ENCODE data around the gene PTH2.
A peak's percentile ranks its signal among the peaks of the same experiment; 100 is the strongest.

PTH2 gene

DNA sequence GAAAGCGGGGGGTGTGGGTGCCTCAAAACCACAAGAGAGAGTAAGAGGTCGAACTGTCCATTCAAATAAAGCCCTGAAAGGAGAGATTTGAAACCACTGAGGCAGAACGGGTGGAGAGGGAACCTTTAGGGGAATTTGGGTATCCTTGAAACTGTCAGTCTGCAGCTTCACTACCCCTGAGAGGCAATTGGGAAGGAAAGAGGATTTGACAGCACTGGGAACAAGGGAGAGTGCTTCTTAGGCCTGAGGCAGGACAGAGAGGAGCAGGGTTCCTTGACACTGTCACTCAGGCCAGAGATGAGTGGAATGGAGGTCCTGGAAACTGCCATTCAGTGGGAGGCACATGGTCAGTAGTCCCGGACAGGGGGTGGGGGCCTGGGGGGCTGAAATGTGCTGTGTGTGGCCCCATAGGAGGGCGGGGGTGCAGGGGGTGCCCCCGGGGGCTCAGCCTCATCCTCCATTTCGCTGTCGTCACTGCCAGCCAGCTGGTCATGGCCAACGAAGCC lies 7.0 kb upstream of the PTH2 start:
- H3K27ac ChIP-seq (ENCODE audit: low read length), result no peak overlapping the region
- H3K27me3 ChIP-seq (ENCODE audit: control insufficient read depth in 1 of 2, insufficient read depth in 2 of 2, low read length in 2 of 2), result peaks cover 82 to 87% of the 10 kb centered on the region in 2 donors
- H3K4me3 ChIP-seq (ENCODE audit: low read length in 2 of 2), result no peak overlapping the region
- no peaks in the 10 kb centered on the region for H3K36me3 ChIP-seq (ENCODE audit: control insufficient read depth in 2 of 2, insufficient read depth in 2 of 2, low read length in 2 of 2)
- H3K9me3 ChIP-seq (ENCODE audit: control insufficient read depth in 2 of 2, low read length in 2 of 2), result no peaks in the 10 kb centered on the region
- H3K4me1 ChIP-seq (ENCODE audit: control insufficient read depth, insufficient read depth, low read length), result peaks cover 9% of the 10 kb centered on the region
- no peak overlapping the region for H3K9ac ChIP-seq (ENCODE audit: low read length in 2 of 2)

DNA sequence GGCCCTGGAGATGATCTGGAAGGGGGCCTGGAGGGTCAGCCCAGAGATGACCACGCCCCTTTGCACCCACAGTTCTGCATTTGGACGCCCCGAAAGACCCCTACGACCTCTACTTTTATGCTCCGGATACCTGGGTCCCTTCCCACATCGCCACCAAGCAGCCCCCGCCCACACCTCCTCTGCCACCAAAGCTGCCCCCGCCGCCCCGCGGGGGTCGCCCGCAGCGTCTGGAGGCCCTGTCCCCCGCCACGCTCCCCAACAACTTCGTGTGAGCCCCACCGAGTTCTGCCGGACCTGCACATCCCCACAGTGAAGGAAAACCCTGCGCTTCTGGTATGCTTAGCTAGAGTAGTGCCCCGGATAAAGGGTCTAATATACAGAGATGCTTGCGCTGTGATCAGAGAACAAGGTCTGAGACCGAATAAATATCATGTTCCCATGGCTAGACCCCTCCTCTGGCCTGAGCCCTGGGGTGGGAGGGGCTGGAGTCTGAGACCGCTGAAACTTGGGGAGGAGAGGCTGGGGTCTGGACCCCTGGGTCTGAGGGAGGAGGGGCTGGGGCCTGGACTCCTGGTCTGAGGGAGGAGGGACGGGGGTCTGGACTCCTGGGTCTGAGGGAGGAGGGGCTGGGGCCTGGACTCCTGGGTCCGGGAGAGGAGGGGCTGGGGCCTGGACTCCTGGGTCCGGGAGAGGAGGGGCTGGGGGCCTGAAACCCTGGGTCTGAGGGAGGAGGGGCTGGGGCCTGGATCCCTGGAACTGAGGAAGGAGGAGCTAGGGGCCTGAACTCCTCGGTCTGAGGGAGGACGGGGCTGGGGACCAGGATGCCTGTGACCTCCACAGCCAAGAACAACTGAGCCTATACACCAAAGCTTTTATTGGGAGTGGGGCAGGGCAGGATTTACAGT lies 5.6 kb upstream of the PTH2 start:
- H3K9me3 ChIP-seq (ENCODE audit: control insufficient read depth in 2 of 2, low read length in 2 of 2), result no peaks in the 10 kb centered on the region
- H3K4me3 ChIP-seq (ENCODE audit: low read length in 2 of 2), result no peak overlapping the region
- peaks cover 80% of the 10 kb centered on the region in 2 donors for H3K27me3 ChIP-seq (ENCODE audit: control insufficient read depth in 1 of 2, insufficient read depth in 2 of 2, low read length in 2 of 2)
- no peaks in the 10 kb centered on the region for H3K36me3 ChIP-seq (ENCODE audit: control insufficient read depth in 2 of 2, insufficient read depth in 2 of 2, low read length in 2 of 2)
- peaks cover 10% of the 10 kb centered on the region for H3K4me1 ChIP-seq (ENCODE audit: control insufficient read depth, insufficient read depth, low read length)
- H3K27ac ChIP-seq (ENCODE audit: low read length), result no peak overlapping the region
- H3K9ac ChIP-seq (ENCODE audit: low read length in 2 of 2), result no peak overlapping the region

- H3K4me3 ChIP-seq (ENCODE audit: low read length in 2 of 2), result peak overlapping the region in 1 of 2 donors; percentile 47
- H3K27ac ChIP-seq (ENCODE audit: low read length), result no peak overlapping the region
- H3K27me3 ChIP-seq (ENCODE audit: control insufficient read depth in 1 of 2, insufficient read depth in 2 of 2, low read length in 2 of 2), result peaks cover 79 to 80% of the 10 kb centered on the region in 2 donors
These were observed 4.8 kb upstream of the PTH2 start for GRCh38 chr19:49427855-49428546.

GRCh38 chr19:49427339-49427738 lies 4.1 kb upstream of the PTH2 start:
- H3K27ac ChIP-seq (ENCODE audit: low read length), result no peak overlapping the region
- H3K9ac ChIP-seq (ENCODE audit: low read length in 2 of 2), result no peak overlapping the region
- peaks cover 80% of the 10 kb centered on the region in 2 donors for H3K27me3 ChIP-seq (ENCODE audit: control insufficient read depth in 1 of 2, insufficient read depth in 2 of 2, low read length in 2 of 2)
- no peak overlapping the region for H3K4me3 ChIP-seq (ENCODE audit: low read length in 2 of 2)
- H3K9me3 ChIP-seq (ENCODE audit: control insufficient read depth in 2 of 2, low read length in 2 of 2), result no peaks in the 10 kb centered on the region
- no peaks in the 10 kb centered on the region for H3K36me3 ChIP-seq (ENCODE audit: control insufficient read depth in 2 of 2, insufficient read depth in 2 of 2, low read length in 2 of 2)
- H3K4me1 ChIP-seq (ENCODE audit: control insufficient read depth, insufficient read depth, low read length), result peaks cover 21% of the 10 kb centered on the region

More at GRCh38 chr19:49427855-49428546, 4.8 kb upstream of the PTH2 start:
- Histone ChIP-seq H3K4me1 (ENCODE audit: control insufficient read depth, insufficient read depth, low read length) (peaks cover 15% of the 10 kb centered on the region), H3K9ac (ENCODE audit: low read length in 2 of 2) (no peak overlapping the region), H3K36me3 (ENCODE audit: control insufficient read depth in 2 of 2, insufficient read depth in 2 of 2, low read length in 2 of 2) (no peaks in the 10 kb centered on the region), H3K9me3 (ENCODE audit: control insufficient read depth in 2 of 2, low read length in 2 of 2) (no peaks in the 10 kb centered on the region)

DNA sequence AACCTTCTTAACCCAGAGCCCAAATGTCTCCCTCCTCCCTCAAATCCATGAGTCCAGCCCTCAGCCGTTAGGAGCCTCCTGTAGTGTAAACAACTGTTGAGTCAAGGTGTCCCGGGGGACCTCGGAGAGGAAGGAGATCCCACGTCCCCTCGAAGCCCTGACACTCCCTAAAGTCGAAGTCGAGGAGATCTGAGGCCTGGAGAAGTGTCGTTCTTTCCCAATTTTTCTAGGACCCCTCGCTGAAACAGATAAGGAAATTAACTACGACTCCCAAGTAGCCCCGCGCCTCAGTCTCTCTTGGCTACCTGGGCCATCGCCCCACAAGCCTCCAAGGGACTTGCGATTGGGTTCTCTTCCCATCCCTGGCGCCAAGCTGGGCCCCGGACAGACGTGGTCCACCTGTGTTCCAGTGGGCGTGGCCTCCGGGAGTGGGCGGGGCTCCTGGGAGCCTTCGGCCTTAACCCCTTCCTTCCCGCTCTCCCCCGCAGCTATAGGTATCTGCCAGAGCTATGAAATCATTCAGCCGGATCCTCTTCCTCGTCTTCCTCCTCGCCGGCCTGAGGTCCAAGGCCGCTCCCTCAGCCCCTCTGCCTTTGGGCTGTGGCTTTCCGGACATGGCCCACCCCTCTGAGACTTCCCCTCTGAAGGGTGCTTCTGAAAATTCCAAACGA lies 2.8 kb upstream of the PTH2 start:
- Histone ChIP-seq H3K27ac (ENCODE audit: low read length) (no peak overlapping the region), H3K9me3 (ENCODE audit: control insufficient read depth in 2 of 2, low read length in 2 of 2) (no peaks in the 10 kb centered on the region), H3K4me1 (ENCODE audit: control insufficient read depth, insufficient read depth, low read length) (peaks cover 26% of the 10 kb centered on the region), H3K36me3 (ENCODE audit: control insufficient read depth in 2 of 2, insufficient read depth in 2 of 2, low read length in 2 of 2) (no peaks in the 10 kb centered on the region), H3K9ac (ENCODE audit: low read length in 2 of 2) (no peak overlapping the region), H3K27me3 (ENCODE audit: control insufficient read depth in 1 of 2, insufficient read depth in 2 of 2, low read length in 2 of 2) (peaks cover 79 to 81% of the 10 kb centered on the region in 2 donors), H3K4me3 (ENCODE audit: low read length in 2 of 2) (no peak overlapping the region)

DNA sequence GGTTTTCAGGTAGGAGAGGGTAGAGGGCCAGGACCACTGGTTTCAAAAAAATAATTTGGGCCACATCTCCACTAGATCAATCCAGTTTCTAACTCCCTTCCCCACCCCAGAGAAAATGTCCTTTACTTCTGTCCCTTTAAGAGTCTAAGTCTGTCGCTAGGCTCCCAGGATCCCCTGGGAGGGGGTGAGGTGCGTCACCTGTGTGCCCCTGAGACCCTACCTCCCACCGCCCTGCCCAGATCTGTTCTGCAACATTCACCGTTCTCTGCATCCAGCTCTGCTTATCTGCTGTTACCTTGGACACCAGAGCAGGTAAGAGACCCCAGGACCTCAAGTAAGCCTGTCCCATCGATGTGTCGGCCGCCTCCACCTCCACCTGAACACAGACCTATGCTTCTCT lies 1.9 kb upstream of the PTH2 start, which contains the start of gene GFY:
GFY (plus strand) TSS at position 211 of the 400 bp plus-strand sequence. CDS start 1,043 bp downstream, outside the sequence.
- Histone ChIP-seq H3K27ac (ENCODE audit: low read length) (no peak within 1 kb of the TSS), H3K27me3 (ENCODE audit: control insufficient read depth in 1 of 2, insufficient read depth in 2 of 2, low read length in 2 of 2) (peaks cover 79 to 80% of the 10 kb centered on the region in 2 donors), H3K9me3 (ENCODE audit: control insufficient read depth in 2 of 2, low read length in 2 of 2) (no peaks in the 10 kb centered on the region), H3K9ac (ENCODE audit: low read length in 2 of 2) (no peak within 1 kb of the TSS), H3K4me1 (ENCODE audit: control insufficient read depth, insufficient read depth, low read length) (peaks cover 26% of the 10 kb centered on the region), H3K36me3 (ENCODE audit: control insufficient read depth in 2 of 2, insufficient read depth in 2 of 2, low read length in 2 of 2) (no peaks in the 10 kb centered on the region), H3K4me3 (ENCODE audit: low read length in 2 of 2) (no peak within 1 kb of the TSS)

DNA sequence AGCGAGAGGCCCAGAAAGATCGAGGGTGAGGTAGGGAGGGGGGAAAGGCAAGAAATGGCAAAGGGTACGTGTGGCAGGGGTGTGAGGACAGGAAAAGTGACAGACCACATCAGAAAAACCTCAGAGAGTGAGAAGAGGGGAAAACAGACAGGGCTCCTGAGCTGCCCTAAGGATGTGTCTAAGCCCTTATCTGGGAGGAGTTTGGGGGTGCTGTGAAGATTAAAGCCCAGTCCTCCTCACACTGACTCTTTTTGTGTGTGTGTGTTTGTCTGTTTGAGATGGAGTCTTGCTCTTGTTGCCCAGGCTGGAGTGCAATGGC lies 703 bp upstream of the PTH2 start:
- Histone ChIP-seq H3K9ac (ENCODE audit: low read length in 2 of 2) (no peak overlapping the region), H3K4me1 (ENCODE audit: control insufficient read depth, insufficient read depth, low read length) (peaks cover 26% of the 10 kb centered on the region), H3K9me3 (ENCODE audit: control insufficient read depth in 2 of 2, low read length in 2 of 2) (no peaks in the 10 kb centered on the region), H3K27me3 (ENCODE audit: control insufficient read depth in 1 of 2, insufficient read depth in 2 of 2, low read length in 2 of 2) (peaks cover 82 to 83% of the 10 kb centered on the region in 2 donors), H3K4me3 (ENCODE audit: low read length in 2 of 2) (no peak overlapping the region), H3K27ac (ENCODE audit: low read length) (no peak overlapping the region), H3K36me3 (ENCODE audit: control insufficient read depth in 2 of 2, insufficient read depth in 2 of 2, low read length in 2 of 2) (no peaks in the 10 kb centered on the region)

DNA sequence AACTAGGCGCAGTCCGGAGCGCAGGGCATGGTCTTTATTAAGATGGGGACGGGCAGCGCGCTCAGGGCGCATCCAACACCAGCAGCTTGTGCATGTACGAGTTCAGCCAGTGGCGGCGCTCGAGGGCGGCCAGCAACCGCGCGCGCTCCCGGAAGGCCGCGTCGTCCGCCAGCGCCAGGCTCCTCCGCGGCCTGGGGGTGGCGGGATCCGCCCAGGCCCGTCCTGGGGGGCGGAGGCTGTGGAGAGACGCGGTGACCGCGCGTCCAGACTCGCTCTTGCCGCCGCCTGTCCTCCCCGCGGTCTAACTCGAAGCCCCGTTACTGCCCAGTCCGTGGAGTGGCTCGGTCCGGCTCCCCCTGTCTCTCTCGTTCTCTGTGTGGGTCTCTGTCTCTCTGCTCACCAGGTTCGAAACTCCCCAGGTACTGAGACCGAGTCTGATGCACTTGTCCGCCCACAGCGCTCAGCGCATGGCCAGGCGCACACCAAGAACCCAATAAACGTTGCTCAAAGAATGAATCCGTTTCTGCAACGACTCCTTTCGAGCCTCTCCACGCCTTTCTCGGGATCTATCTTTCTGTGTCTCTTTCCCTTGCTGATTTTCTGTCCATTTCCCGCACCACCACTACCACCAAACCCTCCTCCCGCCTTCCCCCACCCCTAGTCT lies 702 bp downstream of the PTH2 start:
- Histone ChIP-seq H3K27me3 (ENCODE audit: control insufficient read depth in 1 of 2, insufficient read depth in 2 of 2, low read length in 2 of 2) (peaks cover 76 to 78% of the 10 kb centered on the region in 2 donors), H3K9me3 (ENCODE audit: control insufficient read depth in 2 of 2, low read length in 2 of 2) (no peaks in the 10 kb centered on the region), H3K9ac (ENCODE audit: low read length in 2 of 2) (no peak overlapping the region), H3K27ac (ENCODE audit: low read length) (no peak overlapping the region), H3K4me1 (ENCODE audit: control insufficient read depth, insufficient read depth, low read length) (peaks cover 17% of the 10 kb centered on the region), H3K4me3 (ENCODE audit: low read length in 2 of 2) (peak overlapping the region; percentile 31 to 54), H3K36me3 (ENCODE audit: control insufficient read depth in 2 of 2, insufficient read depth in 2 of 2, low read length in 2 of 2) (no peaks in the 10 kb centered on the region)

DNA sequence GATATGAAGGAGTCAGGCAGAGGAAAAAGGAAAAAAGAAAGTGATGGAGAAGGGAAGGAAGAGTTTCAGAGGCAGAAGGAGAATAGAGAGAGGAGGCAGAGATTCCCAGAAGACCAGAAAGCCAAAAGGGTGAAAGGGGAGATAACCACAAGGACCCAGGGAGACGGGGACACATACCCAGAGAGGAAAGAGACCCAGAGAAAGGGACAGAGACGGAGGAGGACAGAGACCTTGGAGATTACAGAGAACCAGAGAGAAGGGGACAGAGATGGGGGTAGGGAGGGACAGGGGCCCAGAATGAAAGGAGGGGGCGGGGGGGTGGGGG lies 1.4 kb downstream of the PTH2 start:
- Histone ChIP-seq H3K9ac (ENCODE audit: low read length in 2 of 2) (no peak overlapping the region), H3K27me3 (ENCODE audit: control insufficient read depth in 1 of 2, insufficient read depth in 2 of 2, low read length in 2 of 2) (peaks cover 74 to 76% of the 10 kb centered on the region in 2 donors), H3K27ac (ENCODE audit: low read length) (no peak overlapping the region), H3K9me3 (ENCODE audit: control insufficient read depth in 2 of 2, low read length in 2 of 2) (no peaks in the 10 kb centered on the region), H3K4me1 (ENCODE audit: control insufficient read depth, insufficient read depth, low read length) (peaks cover 17% of the 10 kb centered on the region), H3K36me3 (ENCODE audit: control insufficient read depth in 2 of 2, insufficient read depth in 2 of 2, low read length in 2 of 2) (no peaks in the 10 kb centered on the region), H3K4me3 (ENCODE audit: low read length in 2 of 2) (no peak overlapping the region)

All from stomach smooth muscle (tissue), 2 donors.